Colonic mucosa (tissue), 4 donors: Measurements from ENCODE around the gene HNRNPH1. TPM values are rescaled to one million over a fixed set of nuclear protein-coding genes. Genes with fewer than 3 reads are reported as not detected.

Source experiments
- DNase-seq: peaks from one replicate; pipeline ENCODE4 v3.0.0-alpha.2; 2020
- H3K27ac ChIP-seq: fragments of 200-600 bp; one replicate; pipeline ENCODE4 v1.8.0; 2021
- H3K27me3 ChIP-seq: fragments of 200-600 bp; one replicate; pipeline ENCODE4 v1.8.0; 2021
- H3K36me3 ChIP-seq: fragments of 200-600 bp; one replicate; pipeline ENCODE4 v1.8.0; 2021
- H3K4me1 ChIP-seq: fragments of 200-600 bp; one replicate; pipeline ENCODE4 v1.8.0; 2021; ENCODE audit warnings: mild to moderate bottlenecking
- H3K4me3 ChIP-seq: fragments of 200-600 bp; one replicate; pipeline ENCODE4 v1.8.0; 2021
- H3K9ac ChIP-seq, 2 donors: one replicate each; pipeline ENCODE4 v1.7.0; 2013; ENCODE audit warnings: control low read depth in 2 of 2, low read depth in 2 of 2, low read length in 2 of 2
- H3K9me3 ChIP-seq: fragments of 200-600 bp; one replicate; pipeline ENCODE4 v1.8.0; 2021
- intact Hi-C: fragments of 100-400 bp; cut with DNase I; formaldehyde crosslinking; loops from one replicate; pipeline ENCODE4 v1.14.1; 2022
- total RNA-seq, 2 donors: library from RNA; stranded (reverse); fragmentation: NEBNext Ultra II Directional in 1 of 2; extraction: Animal tissue kit (Norgen Biotek cat#: 25700) in 1 of 2; gene quantifications; one replicate each; pipeline ENCODE4 v1.2.1, GENCODE V29; 2021
- TF ChIP-seq, protein P1 (sequence below): fragments of 200-600 bp; IDR thresholded peaks from one replicate; pipeline ENCODE4 v1.8.0; 2022; ENCODE audit warnings: antibody characterized with exemption, mild to moderate bottlenecking
- donor health status: healthy.
- donor health status: DM: no; HTN: no; CAD: no.
- donor health status: DM: no; HTN: no; CAD: no.

HNRNPH1 gene
- total RNA-seq, 2 donors from 2014 or later, result 332 to 510 TPM

DNA sequence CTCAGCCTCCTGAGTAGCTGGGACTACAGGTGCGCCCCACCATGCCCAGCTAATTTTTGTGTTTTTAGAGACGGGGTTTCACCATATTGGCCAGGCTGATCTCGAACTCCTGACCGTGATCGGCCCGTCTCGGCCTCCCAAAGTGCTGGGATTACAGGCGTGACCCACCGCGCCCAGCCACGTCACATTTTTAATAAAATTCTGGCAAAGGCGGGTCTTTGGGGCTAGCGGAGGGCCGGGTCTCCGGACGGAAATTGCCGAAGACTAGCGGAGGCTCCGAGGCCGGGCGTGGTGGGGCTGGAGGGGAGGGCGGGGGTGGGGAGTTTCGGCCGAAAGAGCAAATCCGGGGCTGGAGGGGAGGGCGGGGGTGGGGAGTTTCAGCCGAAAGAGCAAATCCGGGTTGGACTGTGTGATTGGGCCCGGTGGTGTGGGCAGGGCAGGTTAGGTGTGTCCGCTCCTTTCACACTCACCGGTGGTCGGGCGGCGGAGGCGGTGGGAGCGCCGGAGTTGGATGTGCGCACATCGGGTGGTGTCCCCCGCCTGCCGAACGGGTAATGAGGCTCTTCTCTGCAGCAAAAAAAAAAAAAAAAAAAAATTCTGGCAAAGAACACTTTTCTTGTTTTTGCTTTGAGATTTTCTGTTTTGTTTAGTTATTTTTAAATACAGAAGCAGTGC, 46.0 kb downstream of the HNRNPH1 start:
- no peaks in the 10 kb centered on the region for H3K4me1 ChIP-seq
- H3K27me3 ChIP-seq, result no peaks in the 10 kb centered on the region
- H3K4me3 ChIP-seq, result no peak overlapping the region
- DNase-seq, result no peak
- no peaks in the 10 kb centered on the region for H3K36me3 ChIP-seq
- no peak overlapping the region for H3K27ac ChIP-seq
- no peaks in the 10 kb centered on the region for H3K9me3 ChIP-seq
- no peak overlapping the region for H3K9ac ChIP-seq
- intact Hi-C loops, result no loop called here
- TF ChIP-seq, protein P1, sequence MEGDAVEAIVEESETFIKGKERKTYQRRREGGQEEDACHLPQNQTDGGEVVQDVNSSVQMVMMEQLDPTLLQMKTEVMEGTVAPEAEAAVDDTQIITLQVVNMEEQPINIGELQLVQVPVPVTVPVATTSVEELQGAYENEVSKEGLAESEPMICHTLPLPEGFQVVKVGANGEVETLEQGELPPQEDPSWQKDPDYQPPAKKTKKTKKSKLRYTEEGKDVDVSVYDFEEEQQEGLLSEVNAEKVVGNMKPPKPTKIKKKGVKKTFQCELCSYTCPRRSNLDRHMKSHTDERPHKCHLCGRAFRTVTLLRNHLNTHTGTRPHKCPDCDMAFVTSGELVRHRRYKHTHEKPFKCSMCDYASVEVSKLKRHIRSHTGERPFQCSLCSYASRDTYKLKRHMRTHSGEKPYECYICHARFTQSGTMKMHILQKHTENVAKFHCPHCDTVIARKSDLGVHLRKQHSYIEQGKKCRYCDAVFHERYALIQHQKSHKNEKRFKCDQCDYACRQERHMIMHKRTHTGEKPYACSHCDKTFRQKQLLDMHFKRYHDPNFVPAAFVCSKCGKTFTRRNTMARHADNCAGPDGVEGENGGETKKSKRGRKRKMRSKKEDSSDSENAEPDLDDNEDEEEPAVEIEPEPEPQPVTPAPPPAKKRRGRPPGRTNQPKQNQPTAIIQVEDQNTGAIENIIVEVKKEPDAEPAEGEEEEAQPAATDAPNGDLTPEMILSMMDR, result no peak

- intact Hi-C loops, result no loop called here
- no peaks in the 10 kb centered on the region for H3K9me3 ChIP-seq
- no peak overlapping the region for H3K27ac ChIP-seq
- TF ChIP-seq, protein P1, result no peak
- H3K4me1 ChIP-seq, result no peaks in the 10 kb centered on the region
- H3K27me3 ChIP-seq, result no peaks in the 10 kb centered on the region
- H3K4me3 ChIP-seq, result no peak overlapping the region
- peaks cover 4% of the 10 kb centered on the region for H3K36me3 ChIP-seq
- no peak overlapping the region for H3K9ac ChIP-seq
- no peak for DNase-seq
Observed at GRCh38 chr5:179572386-179572785, 51.1 kb downstream of the HNRNPH1 start.

- TF ChIP-seq, protein P1, result no peak
- no peaks in the 10 kb centered on the region for H3K27me3 ChIP-seq
- H3K9ac ChIP-seq, result no peak overlapping the region
- DNase-seq, result no peak
- peaks cover 4% of the 10 kb centered on the region for H3K36me3 ChIP-seq
- H3K4me1 ChIP-seq, result no peaks in the 10 kb centered on the region
- H3K4me3 ChIP-seq, result no peak overlapping the region
- intact Hi-C loops, result no loop called here
- H3K9me3 ChIP-seq, result no peaks in the 10 kb centered on the region
- no peak overlapping the region for H3K27ac ChIP-seq
Observed at GRCh38 chr5:179568721-179569120, 54.8 kb downstream of the HNRNPH1 start.

DNA sequence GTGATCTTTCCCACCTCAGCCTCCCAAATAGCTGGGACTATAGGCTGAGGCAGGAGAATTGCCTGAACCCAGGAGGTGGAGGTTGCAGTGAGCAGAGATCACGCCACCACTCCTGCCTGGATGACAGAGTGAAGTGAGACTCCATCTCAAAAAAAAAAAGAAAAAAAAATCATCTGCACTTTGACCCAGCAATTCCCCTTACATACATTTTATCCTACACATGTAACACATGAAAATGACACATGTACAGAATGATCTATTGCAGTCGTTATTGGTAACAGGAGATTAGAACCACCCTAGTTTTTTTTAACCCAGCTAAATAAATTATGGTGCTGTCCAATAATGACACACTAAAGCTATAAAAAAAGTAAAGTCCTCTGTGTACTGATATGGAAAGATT, 58.9 kb downstream of the HNRNPH1 start:
- H3K9me3 ChIP-seq, result no peaks in the 10 kb centered on the region
- H3K4me1 ChIP-seq, result no peaks in the 10 kb centered on the region
- no peaks in the 10 kb centered on the region for H3K36me3 ChIP-seq
- no peak overlapping the region for H3K4me3 ChIP-seq
- no peak overlapping the region for H3K27ac ChIP-seq
- intact Hi-C loops, result no loop called here
- H3K27me3 ChIP-seq, result no peaks in the 10 kb centered on the region
- H3K9ac ChIP-seq, result no peak overlapping the region
- TF ChIP-seq, protein P1, result no peak
- no peak for DNase-seq

Other genes starting within 250 kb of the HNRNPH1 start
- 10 to 100 TPM; 37.1 to 44.0 TPM for gene RUFY1, start 73.1 kb downstream of the HNRNPH1 start, total RNA-seq
- gene CBY3, start 57.4 kb upstream of the HNRNPH1 start, total RNA-seq, result not detected
- 100 to 1,000 TPM; 571 to 818 TPM for gene CANX, start 75.3 kb upstream of the HNRNPH1 start, total RNA-seq
- 10 to 100 TPM; 29.7 TPM for gene MAML1, start 109.2 kb upstream of the HNRNPH1 start, total RNA-seq
- 1 to 10 TPM; 5.3 to 5.4 TPM for gene LTC4S, start 170.3 kb upstream of the HNRNPH1 start, total RNA-seq
- 100 to 1,000 TPM; 332 to 540 TPM for gene MGAT4B, start 183.2 kb upstream of the HNRNPH1 start, total RNA-seq
- gene SQSTM1, start 197.2 kb upstream of the HNRNPH1 start, total RNA-seq, result 100 to 1,000 TPM; 262 to 388 TPM
- 10 to 100 TPM in 1 of 2 donors, 1 to 10 TPM in 1; 8.6 to 17.5 TPM for gene MRNIP, start 235.1 kb upstream of the HNRNPH1 start, total RNA-seq